Psoas muscle (tissue), 8 donors: ENCODE data around the gene GUCY2C. TPM values are rescaled to one million over a fixed set of nuclear protein-coding genes. Genes with fewer than 3 reads are reported as not detected.

Experiments used
- ATAC-seq, 4 donors: fragments of 200-7000 bp; cut with Tn5 transposase; one replicate each; pipeline ENCODE4 v1.9.1; 2020; ENCODE audit warnings: moderate library complexity in 3 of 4, mild to moderate bottlenecking in 2 of 4
- DNase-seq, 2 donors: peaks; one replicate each; pipeline ENCODE4 v3.0.0-alpha.2; 2020
- H3K27ac ChIP-seq: fragments of 200-600 bp; one replicate; pipeline ENCODE4 v1.8.0; 2022
- H3K27me3 ChIP-seq, 3 donors: fragments of 200-600 bp in 1 of 3; one replicate each; pipeline versions ENCODE4 v1.6.1 to v1.8.0; 2013 to 2022; ENCODE audit warnings: low read length in 2 of 3, mild to moderate bottlenecking in 2 of 3, moderate library complexity in 1 of 3; ENCODE audit not compliant: insufficient read depth in 3 of 3
- H3K36me3 ChIP-seq, 2 donors: fragments of 200-600 bp in 1 of 2; one replicate each; pipeline versions ENCODE4 v1.6.1 to v1.8.0; 2013 to 2022; ENCODE audit warnings: low read depth in 1 of 2, mild to moderate bottlenecking in 1 of 2, moderate library complexity in 1 of 2; ENCODE audit not compliant: insufficient read depth in 1 of 2
- H3K4me1 ChIP-seq: fragments of 200-600 bp; one replicate; pipeline ENCODE4 v1.8.0; 2022
- H3K4me3 ChIP-seq: fragments of 200-600 bp; one replicate; pipeline ENCODE4 v1.8.0; 2022; ENCODE audit warnings: mild to moderate bottlenecking
- H3K9me3 ChIP-seq: fragments of 200-600 bp; one replicate; pipeline ENCODE4 v1.8.0; 2022
- CTCF ChIP-seq: fragments of 200-600 bp; IDR thresholded peaks from one replicate; pipeline ENCODE4 v1.8.0; 2022; ENCODE audit warnings: antibody characterized with exemption
- WGBS, 3 donors: extraction: QIAGEN DNeasy Blood & Tissue Kit; methylation state at CpG; one replicate each; pipeline versions ENCODE4 v1.1.6 to v1.1.7; 2013; 5-methylcytosine and 5-hydroxymethylcytosine counted together
- intact Hi-C, 2 donors: fragments of 100-400 bp; cut with DNase I; formaldehyde crosslinking; loops; one replicate each; pipeline versions ENCODE4 v1.11.0 to v1.14.2; 2022
- polyA plus RNA-seq, 3 donors: library from polyadenylated mRNA; stranded (reverse); fragments of 200-250 nt; gene quantifications; one replicate each; pipeline ENCODE4 v1.2.3, GENCODE V29; 2013
- total RNA-seq, 4 donors: library from RNA; stranded (reverse); fragmentation: NEBNext Ultra II Directional in 2 of 4; extraction: Animal tissue kit (Norgen Biotek cat#: 25700) in 2 of 4; gene quantifications; one replicate each; pipeline versions ENCODE4 v1.2.1 to v1.2.4, GENCODE V29; 2021 to 2023
- donor health status: healthy with polysubstance abuse.
- donor health status: DM: no; HTN: no; CAD: no; lungs with moderate emphysema.
- donor health status: Bipolar disorder and iron deficiency.
- donor health status: healthy.
- donor health status: DM: yes; HTN: yes; CAD: no.
- donor health status: DM: no; HTN: no; CAD: no.
- donor health status: DM: no; HTN: no; CAD: no.
- donor health status: DM: yes; HTN: yes; CAD: no.

The GUCY2C gene
- total and polyA plus RNA-seq, 7 donors = 0.11 to 0.13 TPM; not detected in 5

GRCh38 chr12:14698555-14698954 is 2.2 kb upstream of the GUCY2C start:
- H3K4me3 ChIP-seq = no peak overlapping the region
- no peaks in the 10 kb centered on the region for H3K36me3 ChIP-seq
- H3K27ac ChIP-seq = no peak overlapping the region
- DNase-seq (no peak), ATAC-seq (no peak)
- TF ChIP-seq CTCF = no peak
- H3K27me3 ChIP-seq = no peaks in the 10 kb centered on the region
- H3K4me1 ChIP-seq = no peaks in the 10 kb centered on the region
- intact Hi-C loops = no loop called here
- H3K9me3 ChIP-seq = no peaks in the 10 kb centered on the region

- Histone ChIP-seq H3K4me1 (no peaks in the 10 kb centered on the region), H3K36me3 (no peaks in the 10 kb centered on the region), H3K27ac (no peak overlapping the region), H3K4me3 (no peak overlapping the region), H3K9me3 (no peaks in the 10 kb centered on the region), H3K27me3 (no peaks in the 10 kb centered on the region)
- no peak for TF ChIP-seq CTCF
- ATAC-seq = no peak
- intact Hi-C loops = no loop called here
- no peak for DNase-seq
- 54 to 67% (median 63%) methylated on average over 5 of the region's 5 CpGs for WGBS, 3 donors
These were observed 671 bp downstream of the GUCY2C start for GRCh38 chr12:14695715-14696141.

GRCh38 chr12:14694970-14695369 is 1.4 kb downstream of the GUCY2C start:
- no peaks in the 10 kb centered on the region for H3K27me3 ChIP-seq
- DNase-seq (no peak), ATAC-seq (no peak)
- no peak overlapping the region for H3K27ac ChIP-seq
- H3K9me3 ChIP-seq = no peaks in the 10 kb centered on the region
- H3K36me3 ChIP-seq = no peaks in the 10 kb centered on the region
- no peak overlapping the region for H3K4me3 ChIP-seq
- H3K4me1 ChIP-seq = no peaks in the 10 kb centered on the region
- intact Hi-C loops = no loop called here
- WGBS, 3 donors = 77 to 82% (median 81%) methylated on average over 3 of the region's 3 CpGs
- no peak for TF ChIP-seq CTCF

- no peaks in the 10 kb centered on the region for H3K4me1 ChIP-seq
- DNase-seq (no peak), ATAC-seq (no peak)
- no peak overlapping the region for H3K4me3 ChIP-seq
- no peak overlapping the region for H3K27ac ChIP-seq
- no peaks in the 10 kb centered on the region for H3K36me3 ChIP-seq
- no peaks in the 10 kb centered on the region for H3K27me3 ChIP-seq
- no peaks in the 10 kb centered on the region for H3K9me3 ChIP-seq
- no peak for TF ChIP-seq CTCF
- intact Hi-C loops = no loop called here
- 77 to 82% (median 81%) methylated on average over 3 of the region's 3 CpGs for WGBS, 3 donors
These were observed 2.2 kb downstream of the GUCY2C start for GRCh38 chr12:14694145-14694714.

GRCh38 chr12:14693116-14693515 is 3.3 kb downstream of the GUCY2C start:
- 86 to 90% (median 86%) methylated on average over 5 of the region's 5 CpGs for WGBS, 3 donors

More at GRCh38 chr12:14693116-14693515, 3.3 kb downstream of the GUCY2C start:
- no peak for ATAC-seq
- no peaks in the 10 kb centered on the region for H3K27me3 ChIP-seq
- H3K27ac ChIP-seq = no peak overlapping the region
- no peaks in the 10 kb centered on the region for H3K36me3 ChIP-seq
- TF ChIP-seq CTCF = no peak
- no peak for DNase-seq
- H3K4me3 ChIP-seq = no peak overlapping the region
- H3K9me3 ChIP-seq = no peaks in the 10 kb centered on the region
- intact Hi-C loops = no loop called here
- H3K4me1 ChIP-seq = no peaks in the 10 kb centered on the region
